DMS79 (cell line): Measurements from ENCODE around the gene CELSR1.

Experiments used
- DNase-seq: peaks from one replicate; lab custom pipeline; 2025; lab: John Stamatoyannopoulos, UW

Gene CELSR1

GRCh38 chr22:46537225-46537945, at the start of gene CELSR1:
TSS of gene CELSR1 (minus strand) at chr22:46537620. CDS start at chr22:46537170, 450 bp downstream.
- DNase-seq = no peak

DNA sequence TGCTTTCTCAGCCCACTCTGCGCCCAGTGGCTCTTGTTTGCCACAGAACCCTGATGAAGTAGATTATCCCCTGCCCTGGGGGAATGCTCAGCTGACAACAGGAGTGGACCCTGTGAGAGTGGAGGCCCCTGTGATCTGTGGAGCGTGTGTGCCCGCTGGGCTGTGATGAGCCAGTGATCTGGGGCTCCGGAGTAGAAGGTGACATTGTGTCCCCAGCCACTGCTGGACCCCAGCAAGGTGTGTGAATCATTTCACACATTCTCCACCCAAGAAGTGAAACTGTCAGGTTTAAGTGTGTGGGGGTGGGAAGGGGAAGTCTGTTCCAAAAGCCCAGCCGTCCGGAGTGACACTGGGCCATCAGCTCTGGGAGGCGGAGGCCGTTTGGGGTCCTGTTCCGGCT, 49.6 kb upstream of the CELSR1 start:
- DNase-seq = no peak

DNA sequence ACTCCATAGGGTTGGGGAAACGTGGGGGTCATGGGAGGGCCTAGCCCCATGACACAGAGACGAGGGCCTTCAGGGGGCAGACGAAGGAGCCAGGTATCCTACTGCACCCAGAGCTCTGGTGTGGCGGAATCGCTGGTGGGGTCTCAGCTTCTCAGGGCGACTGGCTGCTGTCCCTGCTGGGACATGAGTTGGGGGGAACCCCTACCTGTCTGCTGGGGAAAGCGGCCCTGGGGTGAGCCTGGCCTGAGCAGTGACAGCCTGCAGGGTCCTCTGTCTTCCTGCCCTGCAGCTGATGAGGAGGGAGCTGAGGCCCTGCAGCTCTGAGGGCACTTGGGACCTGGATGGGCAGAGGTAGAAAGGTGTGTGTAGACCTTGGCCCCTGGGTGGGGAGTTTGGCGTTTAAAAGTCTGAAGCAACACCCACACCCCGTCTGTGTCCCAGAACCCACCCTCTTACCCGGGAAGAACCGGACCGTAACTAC, 49.2 kb upstream of the CELSR1 start:
- DNase-seq = no peak

- no peak for DNase-seq
Observed at GRCh38 chr22:46586123-46586519, 48.7 kb upstream of the CELSR1 start.

- DNase-seq = no peak
Observed at GRCh38 chr22:46585340-46586122, 48.1 kb upstream of the CELSR1 start.

- DNase-seq = no peak
Observed at GRCh38 chr22:46584081-46584921, 46.9 kb upstream of the CELSR1 start.

DNA sequence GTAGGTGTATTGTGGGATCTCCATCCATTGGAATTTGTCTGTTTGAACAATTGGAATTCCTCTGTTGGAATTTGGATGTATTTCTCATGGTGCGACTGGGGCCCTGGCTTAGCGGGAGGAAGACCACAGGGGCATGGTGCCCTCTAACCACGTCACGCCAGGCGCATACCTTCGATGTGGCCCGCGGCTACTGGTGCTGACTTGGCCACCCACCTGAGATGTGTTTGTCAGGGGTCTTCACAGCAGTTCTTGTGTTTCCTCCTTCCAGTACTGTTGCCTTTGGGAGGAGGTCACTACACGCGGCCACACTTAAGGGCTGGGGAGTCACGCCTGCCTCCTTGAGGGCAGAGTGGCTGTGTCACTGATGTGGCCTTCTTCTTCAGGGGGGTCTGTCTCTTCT, 46.2 kb upstream of the CELSR1 start:
- DNase-seq = no peak

DNA sequence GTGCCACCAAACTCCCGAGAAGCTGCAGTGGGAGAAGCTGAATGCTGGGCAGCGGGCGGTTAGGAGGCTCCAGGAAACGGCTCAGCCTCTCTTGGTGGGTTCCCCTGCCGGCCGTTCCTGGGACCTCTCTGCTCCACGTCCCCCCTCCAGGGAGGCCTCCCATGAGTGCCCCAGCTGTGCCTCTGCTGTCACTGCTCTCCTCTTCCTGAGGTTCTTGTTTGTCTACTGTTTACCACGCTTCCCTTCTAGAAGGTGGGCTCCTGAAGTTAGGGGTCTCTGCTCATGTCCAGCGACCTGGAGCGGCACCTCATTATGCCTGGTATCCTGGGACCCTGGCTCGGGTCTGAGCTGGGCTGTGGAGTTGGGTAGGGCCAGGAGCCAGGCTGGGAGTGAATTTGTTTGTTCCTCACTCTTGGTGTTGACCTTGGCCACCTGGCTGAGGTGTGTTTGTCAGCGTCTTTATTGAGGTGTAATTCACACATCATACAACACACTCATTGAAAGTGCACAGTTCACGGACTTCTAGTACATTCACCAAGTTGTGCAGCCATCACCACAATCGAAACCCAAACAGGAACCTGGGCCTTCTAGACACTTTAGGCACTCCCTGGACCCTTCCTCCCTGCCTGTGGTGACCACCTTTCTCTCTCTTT, 45.0 kb upstream of the CELSR1 start:
- DNase-seq = no peak

GRCh38 chr22:46581538-46582244, 44.3 kb upstream of the CELSR1 start:
- DNase-seq = no peak

DNA sequence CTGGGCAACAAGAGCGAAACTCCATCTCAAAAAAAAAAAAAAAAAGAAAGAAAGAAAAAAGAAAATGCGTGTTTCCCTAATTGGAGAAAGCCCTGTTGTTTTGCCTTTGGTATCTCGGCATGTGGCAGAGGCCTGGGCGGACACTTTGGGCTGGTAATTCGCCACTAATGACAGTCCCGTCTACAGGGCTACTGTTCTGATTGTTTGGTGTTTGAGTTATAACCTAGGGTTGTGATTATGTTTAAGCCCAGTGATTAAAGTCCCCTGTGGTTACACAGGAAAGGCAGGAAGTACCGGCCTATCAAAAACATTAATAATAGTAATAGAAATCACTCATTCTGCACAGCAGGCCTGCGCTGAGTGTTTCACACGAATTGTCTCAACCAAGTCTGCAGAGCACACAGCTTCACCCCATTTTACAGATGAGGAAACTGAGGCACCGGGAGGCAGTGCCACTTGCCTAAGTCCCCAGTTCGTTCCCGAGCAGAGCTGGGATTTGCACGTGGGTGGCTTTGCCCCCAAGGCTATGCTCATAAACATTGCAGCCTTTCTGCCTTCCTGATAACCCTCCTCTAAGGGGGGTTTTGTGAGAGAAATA, 43.6 kb upstream of the CELSR1 start:
- no peak for DNase-seq

- DNase-seq = no peak
Observed at GRCh38 chr22:46579751-46580449, 42.5 kb upstream of the CELSR1 start.

DNA sequence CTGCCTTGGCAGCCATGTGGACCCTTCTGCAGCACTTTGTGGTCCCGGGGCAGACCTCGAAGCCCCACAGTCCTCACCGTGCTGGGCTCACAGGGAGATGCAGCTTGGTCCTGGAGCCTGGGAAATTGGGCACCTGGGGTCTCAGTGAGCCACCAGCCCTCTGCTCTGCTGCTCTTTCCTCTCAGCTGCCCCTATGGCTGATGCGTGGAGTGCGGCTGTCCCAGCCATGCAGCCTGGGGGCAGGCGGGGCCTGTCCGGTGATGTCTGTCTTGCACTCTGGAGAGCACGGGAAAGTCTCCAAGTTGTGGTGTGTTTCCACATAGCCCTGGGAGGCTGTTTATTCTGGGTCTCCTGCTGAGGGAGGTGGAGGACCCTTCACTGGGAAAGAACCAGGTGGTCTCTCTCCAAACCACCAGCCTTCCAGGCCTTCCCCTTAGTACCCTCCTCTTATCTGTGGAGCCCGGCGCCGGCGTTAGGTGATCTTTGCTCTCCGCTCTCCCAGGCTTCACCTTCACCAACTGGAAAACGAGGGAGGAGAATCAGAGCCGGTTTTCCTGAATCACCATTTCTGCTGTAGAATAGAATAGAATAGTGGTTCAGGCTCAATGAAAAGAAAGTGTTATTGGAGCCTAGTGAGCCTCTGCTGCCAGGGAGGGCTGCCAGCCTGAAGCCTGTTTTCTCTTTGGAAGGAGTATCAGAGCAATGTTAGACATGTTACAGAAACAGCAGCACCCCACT, 41.6 kb upstream of the CELSR1 start:
- DNase-seq = no peak

GRCh38 chr22:46578251-46578823, 40.9 kb upstream of the CELSR1 start:
- no peak for DNase-seq

- no peak for DNase-seq
Observed at GRCh38 chr22:46577368-46578249, 40.2 kb upstream of the CELSR1 start.

DNA sequence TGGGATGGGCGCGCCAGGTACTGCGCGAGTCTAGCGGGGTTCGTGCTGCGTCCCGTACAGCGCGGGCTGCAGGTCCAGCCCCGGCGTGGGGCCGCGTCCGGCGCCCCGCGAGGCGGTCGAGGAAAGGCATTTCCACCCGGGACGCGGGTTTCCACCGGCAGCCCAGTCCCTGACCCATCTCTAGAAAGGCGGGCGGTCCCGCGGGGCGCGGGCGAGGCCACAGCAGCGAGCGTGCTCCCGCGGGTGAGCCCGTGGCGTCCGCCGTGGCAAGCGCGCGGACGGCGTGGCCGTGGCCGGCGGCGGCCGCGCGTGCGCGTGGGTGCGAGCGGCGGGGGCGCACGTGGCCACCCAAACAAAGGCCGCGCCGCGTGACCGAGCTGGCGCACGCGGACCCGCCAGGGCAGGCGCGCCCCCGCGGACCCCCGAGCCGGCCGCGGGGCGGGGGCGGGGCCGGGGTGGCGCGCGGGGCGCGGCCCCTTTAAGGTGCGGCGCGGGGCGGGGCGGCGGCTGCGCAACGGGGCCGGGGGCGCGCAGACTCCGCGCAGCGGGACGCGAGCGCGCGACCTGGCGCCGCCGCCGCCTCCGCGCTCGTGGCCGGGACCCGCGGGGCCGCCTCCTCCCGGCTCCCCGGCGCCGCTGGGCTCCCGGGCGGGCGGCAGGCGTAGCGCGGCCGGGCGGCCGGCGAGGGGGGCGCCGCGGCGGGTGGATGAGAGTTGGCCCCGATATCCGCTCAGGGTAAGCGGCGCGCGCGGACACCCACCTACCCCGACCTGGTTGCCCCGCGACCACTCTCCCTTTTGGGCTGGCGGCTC, 39.3 kb upstream of the CELSR1 start:
- no peak for DNase-seq

DNA sequence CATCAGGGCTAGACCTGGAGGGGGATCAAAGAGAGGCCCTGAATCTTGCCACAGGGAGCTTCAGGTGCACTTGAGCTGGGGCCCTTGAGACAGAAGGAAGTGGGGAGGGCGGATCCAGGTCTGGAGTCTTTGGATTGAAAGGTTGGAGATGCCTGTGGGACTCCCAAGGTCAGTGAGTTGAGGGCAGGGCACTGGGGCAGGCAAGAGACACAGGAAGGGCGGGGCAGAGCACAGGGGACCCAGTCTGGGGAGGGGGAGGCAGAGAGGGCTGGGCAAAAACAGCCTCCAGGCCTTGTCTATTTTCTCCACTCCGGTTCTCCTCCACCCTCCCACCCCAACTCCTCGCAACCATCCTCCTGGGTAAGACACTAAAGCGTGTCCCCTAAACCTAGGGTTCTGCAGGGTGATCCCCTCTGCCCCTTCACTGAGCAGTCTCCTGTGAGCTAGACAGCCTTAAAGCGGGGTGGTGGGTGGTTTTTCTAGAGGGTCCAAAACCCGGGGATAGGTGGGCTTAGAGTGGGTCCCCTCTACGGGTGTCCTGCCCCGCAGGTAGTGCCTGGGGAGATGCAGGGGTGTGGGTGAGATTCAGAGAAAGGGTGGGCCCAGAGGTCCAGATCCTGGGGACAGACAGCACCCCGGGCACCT, 38.6 kb upstream of the CELSR1 start:
- peak; percentile 24 for DNase-seq
